Hindlimb muscle (tissue), 1 donor: Measurements from ENCODE around the gene SKAP1. TPM values are rescaled to one million over a fixed set of nuclear protein-coding genes. Genes with fewer than 3 reads are reported as not detected.
"Not testable (repeated sequence)": the region's sequence is repeated elsewhere in the genome, so short reads cannot be mapped to it uniquely, and the experiment has no call there.

ENCODE experiments used
- DNase-seq: peaks from one replicate; pipeline ENCODE4 v3.0.0-alpha.2; 2013
- polyA plus RNA-seq: library from polyadenylated mRNA; unstranded; fragments of 120-200 nt; gene quantifications from one replicate; pipeline ENCODE4 v1.2.1, GENCODE V29; 2013; ENCODE audit not compliant: insufficient read length

Gene SKAP1
- polyA plus RNA-seq = 0.70 TPM

DNA sequence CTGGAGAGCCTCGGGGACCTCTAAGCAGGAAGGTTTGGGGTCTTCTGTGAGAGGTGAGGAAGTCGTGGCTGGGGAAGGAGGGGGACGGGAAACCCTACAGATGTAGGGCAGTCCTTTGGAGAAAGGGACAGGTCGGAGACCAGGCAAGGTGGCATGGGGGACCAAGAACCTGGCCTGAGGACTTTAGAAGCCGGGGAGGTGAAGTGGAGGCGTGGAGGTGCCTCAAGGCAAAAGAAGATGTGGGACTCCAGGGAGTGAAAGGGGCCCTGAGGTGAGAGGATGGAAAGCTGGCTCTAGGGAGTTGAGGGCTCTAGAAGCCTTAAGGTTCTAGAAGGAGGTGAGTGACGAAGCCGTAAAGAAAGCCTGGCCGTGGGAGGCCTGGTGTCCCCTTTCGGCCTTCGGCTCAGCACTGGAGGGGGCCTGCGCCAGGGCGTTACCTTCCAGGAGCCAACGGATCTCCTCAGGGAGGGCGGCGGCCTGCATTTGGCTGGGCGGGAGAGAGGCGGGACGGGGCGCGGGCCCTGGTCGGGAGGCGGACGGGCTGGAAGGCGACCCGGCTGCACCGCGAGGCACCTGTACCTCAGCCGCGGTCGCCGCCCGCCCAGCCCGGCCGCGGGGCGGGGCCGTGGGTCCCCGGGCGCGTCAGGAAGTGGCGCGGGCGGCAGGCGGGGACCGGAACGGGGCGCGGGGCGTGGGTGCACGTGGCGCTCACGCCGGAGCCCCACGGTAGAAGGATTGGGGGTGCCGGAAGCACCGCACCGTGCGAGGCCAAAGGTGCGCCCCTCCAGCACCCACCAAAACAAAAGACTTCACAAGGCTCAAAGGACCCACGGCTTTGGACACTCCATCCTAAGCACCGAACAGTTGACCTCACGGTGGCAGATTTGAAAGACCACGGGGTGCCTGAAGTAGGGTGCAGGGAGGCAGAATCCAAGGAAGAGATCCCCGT lies at the start of gene SKAP1:
TSS of gene SKAP1 (minus strand) at position 577 of the 949 bp plus-strand sequence.
- DNase-seq = no peak

DNA sequence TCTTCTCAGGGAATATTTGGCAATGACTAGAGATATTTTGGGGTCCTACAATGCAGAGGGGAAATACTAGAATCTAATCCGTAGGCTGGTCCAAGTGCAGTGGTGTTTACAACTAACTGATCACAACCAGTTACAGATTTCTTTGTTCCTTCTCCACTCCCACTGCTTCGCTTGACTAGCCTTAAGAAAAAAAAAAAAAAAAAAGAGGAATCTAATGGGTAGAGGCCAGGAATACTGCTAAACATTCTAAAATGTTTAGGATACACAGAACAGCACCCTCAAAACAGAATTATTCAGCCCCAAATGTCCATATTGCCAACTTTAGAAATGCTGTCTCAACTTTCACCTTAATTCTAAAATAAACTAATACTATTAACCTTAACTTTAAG lies 49.0 kb upstream of the SKAP1 start:
- DNase-seq = no peak

DNA sequence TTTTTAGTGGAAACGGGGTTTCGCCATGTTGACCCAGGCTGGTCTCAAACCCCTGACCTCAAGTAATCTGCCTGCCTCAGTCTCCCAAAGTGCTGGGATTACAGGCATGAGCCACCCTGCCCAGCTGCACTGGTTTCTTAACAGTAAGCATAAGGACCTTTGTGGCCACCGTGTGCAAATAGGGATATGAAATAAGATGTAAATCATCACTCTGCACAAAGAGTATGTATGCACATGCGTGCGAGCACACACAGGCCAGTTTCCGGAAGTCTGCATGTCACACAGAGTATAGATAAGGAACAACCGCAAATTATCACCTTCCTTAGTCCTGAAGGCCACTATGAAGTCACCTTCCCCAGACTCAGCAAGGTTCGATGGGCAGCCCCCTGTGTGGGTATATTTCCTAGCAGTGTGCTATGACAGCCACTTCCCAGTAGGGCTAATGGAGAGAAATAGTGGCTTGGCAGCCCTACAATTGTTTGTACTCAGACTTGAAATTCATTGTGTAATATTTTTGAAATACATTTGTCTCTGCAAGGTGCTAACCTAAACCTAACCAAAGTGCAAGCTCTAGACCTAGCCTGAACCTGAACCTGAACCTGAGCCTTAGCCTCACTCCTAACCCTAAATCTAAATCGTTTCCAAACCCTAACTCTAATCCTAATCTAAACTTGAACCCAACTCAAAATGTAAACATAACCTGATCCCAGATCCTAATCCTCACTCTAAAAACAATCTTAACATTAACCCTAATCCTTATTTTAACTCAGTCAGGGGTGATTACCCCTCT lies 48.4 kb upstream of the SKAP1 start:
- no peak for DNase-seq

DNA sequence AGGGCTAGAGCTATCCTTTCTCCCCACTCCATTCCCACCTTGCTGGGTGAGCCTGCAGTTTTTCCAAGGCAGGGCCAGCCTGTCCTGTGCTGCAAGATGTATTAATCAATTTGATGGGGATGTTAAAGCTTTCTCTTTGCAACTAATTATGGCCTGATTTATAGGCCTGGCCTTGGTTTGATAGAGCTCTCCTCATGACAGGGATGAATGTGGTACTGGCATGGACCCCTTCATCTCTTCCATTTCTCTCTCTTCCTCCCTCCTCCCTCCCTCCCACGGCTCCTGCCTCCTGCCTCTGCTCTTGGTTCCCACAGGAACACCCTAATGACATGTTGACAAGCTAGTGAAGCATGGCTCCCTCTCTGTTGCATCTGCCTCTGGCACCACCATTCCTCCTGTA lies 47.2 kb upstream of the SKAP1 start:
- DNase-seq = no peak

DNA sequence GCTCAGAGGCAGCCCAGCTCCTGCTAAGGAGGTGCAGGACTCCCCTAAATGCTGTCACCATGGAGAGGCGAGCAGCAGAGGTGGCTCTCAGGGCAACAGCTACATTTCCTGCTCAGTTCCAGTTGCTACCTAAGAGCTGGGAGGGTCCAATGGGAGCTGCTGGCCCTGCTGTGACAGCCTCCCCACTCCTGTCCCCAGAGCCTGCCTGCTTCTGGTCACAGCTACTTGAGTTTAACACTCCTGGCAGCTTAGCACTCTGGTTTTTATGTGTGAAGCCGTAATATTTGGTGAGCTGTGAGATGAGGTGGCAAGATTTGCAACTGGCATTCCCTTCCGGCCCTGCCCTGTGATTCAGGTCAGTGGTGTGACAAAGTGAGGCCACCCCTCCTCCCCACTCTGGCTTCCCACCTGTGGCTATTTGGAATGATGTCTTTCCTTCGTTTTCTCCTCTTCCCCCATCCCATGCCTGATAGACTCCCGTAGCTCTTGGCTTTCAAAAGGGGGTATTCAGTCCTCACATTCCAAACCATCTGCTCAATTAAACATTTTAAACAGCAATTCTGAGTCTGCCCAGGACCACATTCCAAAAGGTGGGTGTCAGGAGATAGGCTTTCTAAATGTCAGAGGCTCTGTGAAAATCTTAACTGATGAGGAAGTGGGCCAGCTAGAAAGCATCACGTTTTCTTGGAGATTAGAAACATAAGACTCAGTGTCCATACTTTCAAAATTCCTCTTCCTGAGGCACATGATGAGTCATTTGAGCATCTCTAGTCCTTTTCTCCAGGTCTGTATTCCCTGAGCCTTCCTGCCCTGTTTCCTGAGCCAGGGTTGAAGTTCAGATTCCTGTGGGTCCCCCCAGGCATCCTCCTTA lies 42.6 kb upstream of the SKAP1 start:
- no peak for DNase-seq

GRCh38 chr17:48471817-48472410 lies 41.9 kb upstream of the SKAP1 start:
- no peak for DNase-seq

GRCh38 chr17:48470388-48471034 lies 40.5 kb upstream of the SKAP1 start:
- DNase-seq = no peak

- DNase-seq = no peak
These were observed 39.2 kb upstream of the SKAP1 start for GRCh38 chr17:48469227-48469626.

DNA sequence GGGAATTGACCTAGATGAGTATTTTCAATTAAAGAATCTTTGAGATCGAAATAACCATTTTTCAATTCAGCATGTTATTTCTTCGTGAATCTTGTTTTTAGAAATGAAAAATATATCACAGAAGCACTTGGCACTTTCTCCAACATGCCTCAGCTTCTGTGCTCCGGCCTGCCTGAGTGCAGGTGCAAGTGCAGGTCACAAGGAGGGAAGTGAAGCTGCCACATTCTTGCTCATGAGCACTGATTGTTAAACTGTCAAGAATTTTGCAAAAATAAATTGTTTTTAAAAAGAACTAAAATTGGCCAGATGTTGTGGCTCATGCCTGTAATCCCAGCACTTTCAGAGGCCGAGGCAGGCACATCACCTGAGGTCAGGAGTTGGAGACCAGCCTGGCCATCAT lies 38.3 kb upstream of the SKAP1 start:
- no peak for DNase-seq

- no peak for DNase-seq
These were observed 35.9 kb upstream of the SKAP1 start for GRCh38 chr17:48465884-48466283.

DNA sequence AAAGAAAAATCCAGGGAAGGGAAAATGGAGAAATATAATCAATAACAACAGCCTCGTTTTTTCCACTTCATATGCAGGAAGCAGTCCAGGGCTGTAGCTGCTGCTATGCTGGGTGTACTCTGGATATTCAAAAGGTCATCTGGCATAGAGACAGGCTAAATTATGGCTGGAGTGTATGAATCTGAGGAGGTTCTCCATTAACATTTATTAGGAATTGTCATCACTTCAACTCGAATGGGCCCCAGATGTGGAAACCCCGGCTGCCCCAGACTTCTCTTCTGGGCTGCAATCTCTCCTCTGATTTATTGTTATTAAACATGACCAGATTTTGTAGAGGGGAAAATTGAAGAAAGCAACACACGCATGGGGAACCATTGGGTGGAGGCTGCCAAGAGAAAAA lies 33.5 kb upstream of the SKAP1 start:
- peak; percentile 25 for DNase-seq

DNA sequence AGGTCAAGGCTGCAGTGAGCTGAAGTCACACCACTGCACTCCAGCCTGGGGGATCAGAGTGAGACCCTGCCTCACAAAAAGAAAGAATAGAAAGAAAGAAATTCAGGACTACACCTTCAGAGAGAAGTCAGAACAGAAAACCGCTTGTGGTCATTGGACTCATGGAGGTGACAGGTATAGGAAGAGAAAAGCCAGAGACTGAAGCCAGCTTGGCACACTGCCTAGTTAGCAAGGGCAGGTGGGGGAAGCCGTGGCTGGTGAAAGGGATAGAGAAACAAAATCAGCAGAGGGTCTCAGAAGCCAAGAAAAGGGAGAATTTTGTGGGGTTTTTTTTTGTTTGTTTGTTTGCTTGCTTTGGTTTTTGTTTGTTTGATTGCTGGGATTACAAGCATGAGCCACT lies 32.9 kb upstream of the SKAP1 start:
- no peak for DNase-seq

DNA sequence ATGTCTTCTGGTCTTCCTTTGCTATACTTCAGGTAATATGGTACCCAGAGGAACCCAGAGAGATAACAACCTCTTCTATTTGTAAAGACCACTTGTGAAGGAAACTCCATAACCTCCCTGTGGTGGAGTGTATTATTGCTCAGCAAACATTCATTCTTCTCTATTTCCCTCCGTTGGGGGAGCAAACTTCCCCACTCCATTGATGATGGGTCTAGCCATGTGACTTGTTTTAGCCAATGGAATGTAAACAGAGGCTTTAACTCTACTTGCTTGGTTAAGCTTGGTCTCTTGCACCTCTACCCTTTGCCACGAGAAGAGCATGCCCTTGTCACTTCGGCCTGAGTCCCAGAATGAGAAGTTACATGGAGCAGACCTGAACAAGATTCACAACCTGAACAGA lies 30.0 kb upstream of the SKAP1 start:
- DNase-seq = no peak

DNA sequence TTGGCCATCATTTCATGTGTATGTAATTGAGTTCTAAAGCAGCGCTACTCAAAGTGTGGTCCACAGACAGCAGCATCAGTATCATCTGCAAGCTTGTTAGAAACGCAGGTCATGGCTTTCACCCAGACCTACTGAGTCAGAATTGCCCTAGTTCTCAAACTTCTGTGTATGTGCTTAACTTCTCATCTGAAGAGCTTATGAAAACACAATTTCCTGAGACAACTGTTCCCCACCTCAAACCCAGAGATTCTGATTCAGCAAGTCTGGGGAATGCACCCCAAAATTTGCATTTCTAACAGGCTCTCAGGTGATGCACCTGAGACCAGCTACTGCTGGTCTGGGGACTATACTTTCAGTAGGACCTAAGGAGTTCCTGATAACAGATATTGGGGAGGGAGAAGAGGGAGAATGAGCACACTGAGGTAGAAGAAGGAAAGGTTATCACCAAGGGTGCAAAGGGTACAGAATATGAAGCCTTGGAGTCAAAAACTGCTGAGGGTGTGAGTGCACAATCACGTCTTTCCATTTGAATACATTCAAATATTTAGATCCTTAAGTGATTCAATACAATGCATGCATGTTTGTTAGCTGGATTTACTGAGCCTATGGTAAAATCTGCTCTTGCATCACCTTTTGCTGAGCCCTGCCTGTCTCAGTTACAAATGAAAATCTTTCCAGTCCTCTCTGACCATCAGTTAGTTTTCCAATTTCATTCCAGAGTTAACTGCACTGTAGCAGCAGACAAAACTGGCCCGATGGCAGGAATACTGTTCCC lies 29.2 kb upstream of the SKAP1 start:
- no peak for DNase-seq

DNA sequence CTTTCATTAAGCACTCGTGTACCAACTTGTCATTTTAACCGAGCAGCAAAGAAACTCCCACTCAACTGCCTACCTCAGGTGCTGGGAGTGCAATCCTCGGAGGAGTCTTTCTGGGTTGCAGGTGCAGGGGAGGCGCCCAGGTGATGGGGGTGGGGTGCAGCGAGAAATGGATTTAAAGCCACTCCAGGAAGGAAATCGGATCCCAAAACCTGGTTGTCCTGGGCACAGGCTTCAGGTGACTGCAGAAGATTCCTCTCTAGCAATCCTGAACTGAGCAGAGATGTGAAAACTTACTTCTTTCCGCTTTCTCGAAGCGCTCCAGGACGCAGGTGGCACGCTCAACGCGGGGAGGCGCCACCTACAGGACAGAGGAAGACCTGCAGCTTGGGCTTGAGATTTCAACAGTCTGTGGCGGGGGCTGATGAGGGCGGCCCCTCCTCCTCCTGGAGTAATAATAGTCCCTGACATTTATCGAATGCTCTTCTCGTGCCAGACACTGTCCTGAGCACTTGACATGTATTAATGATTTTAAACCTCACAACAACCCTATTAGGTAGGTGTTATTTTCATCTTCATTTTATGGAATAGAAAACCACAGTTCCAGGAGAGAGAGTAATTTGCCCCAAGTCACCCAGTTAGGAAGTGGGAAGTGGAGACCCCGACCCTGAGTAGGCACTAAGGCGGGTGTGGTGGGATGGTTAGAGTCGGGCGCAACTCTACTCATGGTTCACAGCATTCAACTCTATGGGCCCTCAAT lies 27.2 kb upstream of the SKAP1 start:
- DNase-seq = peak; percentile 11

DNA sequence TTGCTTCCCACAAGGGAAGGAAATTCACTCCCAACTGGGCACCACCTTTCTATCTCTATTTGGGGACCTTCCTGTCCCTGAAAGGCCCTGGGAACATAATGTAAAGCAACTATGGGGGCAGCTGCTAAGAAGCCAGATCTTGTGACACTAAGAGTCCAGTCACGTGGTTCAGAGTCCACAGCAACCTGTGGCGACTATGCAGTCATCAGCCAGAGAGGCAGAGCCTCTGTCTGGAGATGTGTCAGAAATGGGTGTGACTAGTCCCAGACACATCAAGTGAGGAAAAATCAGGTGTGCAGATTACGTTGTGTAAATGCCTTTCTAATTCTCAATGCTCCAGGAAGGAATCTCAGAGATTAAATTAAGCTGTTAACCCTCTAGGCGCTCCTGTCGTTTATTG lies 26.6 kb upstream of the SKAP1 start:
- DNase-seq = no peak

DNA sequence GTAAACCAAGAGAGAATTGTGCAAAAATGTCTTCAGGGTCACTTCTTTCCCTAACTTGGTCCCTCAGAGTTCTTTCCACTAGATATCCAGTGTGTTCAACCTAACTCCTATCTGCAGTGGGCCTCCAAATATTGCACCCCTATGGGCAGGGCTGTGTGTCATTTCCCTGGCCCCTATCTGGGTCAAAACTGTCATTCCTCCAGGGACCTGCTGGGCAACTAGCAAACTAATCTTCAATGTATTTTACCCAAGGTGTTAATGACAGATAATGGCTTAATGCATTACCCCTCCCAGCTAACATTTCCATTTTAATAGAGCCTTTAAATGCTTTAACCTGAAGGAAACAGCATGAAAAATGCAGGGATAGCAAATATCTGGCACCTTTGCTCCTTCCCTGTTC lies 25.8 kb upstream of the SKAP1 start:
- no peak for DNase-seq

DNA sequence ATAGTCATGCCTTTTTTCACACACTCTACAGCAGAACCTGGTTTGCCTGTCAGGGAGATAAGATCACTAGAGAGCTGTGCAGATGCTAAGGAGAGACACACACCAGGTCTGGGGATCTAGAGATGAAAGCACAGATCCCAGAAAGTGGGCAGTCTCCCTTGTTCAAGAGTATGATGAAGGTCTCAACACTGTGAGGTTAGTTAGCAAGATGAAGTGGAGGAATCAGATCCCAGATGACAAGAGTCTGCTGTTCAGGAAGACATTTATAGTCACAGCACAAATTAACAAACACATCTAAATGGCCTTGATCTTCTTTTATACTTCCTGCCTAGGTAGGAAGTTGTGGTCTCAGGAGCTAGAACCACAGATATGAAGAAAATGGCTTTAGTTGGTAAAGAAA lies 23.4 kb upstream of the SKAP1 start:
- DNase-seq = no peak

DNA sequence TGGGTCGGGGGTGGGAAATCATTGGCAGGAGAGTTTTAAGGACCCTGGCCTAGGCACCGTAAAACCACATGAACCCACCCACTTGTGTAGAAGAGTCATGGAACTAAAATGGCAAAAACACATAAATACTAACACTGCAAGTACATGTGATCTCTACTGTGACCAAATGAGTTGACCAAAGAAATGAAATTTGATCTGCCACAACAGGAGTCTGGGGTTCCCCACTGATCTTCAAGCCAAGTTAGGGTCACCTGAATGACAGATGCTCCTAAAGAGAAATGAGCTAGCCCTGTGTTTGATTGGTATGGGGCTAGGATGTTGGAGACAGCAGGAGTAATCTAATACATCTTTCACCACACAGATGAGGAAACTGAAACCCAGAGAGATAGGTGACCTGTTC lies 21.5 kb upstream of the SKAP1 start:
- no peak for DNase-seq

DNA sequence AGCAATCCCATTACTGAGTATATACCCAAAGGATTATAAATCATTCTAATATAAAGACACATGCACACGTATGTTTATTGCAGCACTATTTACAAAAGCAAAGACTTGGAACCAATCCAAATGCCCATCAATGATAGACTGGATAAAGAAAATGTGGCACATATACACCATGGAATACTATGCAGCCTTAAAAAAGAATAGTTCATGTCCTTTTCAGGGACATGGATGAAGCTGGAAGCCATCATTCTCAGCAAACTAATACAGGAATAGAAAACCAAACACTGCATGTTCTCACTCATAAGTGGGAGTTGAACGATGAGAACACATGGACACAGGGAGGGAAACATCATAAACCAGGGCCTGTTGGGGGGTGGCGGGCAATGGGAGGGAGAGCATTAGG lies 19.3 kb upstream of the SKAP1 start:
- not testable (repeated sequence) for DNase-seq
